Measurements from ENCODE around the gene RCCD1. TPM values are rescaled to one million over a fixed set of nuclear protein-coding genes. Genes with fewer than 3 reads are reported as not detected.

RCCD1 gene
- total and polyA plus RNA-seq, 9 of the 15 experiments (the other 6 are each of a cell fraction or from before 2014, with no cell fraction given), result 11.1 to 51.4 (median 24.7) TPM

- TF ChIP-seq, protein P1, sequence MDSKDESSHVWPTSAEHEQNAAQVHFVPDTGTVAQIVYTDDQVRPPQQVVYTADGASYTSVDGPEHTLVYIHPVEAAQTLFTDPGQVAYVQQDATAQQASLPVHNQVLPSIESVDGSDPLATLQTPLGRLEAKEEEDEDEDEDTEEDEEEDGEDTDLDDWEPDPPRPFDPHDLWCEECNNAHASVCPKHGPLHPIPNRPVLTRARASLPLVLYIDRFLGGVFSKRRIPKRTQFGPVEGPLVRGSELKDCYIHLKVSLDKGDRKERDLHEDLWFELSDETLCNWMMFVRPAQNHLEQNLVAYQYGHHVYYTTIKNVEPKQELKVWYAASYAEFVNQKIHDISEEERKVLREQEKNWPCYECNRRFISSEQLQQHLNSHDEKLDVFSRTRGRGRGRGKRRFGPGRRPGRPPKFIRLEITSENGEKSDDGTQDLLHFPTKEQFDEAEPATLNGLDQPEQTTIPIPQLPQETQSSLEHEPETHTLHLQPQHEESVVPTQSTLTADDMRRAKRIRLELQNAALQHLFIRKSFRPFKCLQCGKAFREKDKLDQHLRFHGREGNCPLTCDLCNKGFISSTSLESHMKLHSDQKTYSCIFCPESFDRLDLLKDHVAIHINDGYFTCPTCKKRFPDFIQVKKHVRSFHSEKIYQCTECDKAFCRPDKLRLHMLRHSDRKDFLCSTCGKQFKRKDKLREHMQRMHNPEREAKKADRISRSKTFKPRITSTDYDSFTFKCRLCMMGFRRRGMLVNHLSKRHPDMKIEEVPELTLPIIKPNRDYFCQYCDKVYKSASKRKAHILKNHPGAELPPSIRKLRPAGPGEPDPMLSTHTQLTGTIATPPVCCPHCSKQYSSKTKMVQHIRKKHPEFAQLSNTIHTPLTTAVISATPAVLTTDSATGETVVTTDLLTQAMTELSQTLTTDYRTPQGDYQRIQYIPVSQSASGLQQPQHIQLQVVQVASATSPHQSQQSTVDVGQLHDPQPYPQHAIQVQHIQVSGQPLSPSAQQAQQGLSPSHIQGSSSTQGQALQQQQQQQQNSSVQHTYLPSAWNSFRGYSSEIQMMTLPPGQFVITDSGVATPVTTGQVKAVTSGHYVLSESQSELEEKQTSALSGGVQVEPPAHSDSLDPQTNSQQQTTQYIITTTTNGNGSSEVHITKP (IDR thresholded peaks at IDR 0.05; ENCODE audit: partially characterized antibody), result no peak
- peak; percentile 69 for TF ChIP-seq TAF1 (IDR thresholded peaks at IDR 0.05; ENCODE audit: control insufficient read depth, extremely low read depth, insufficient read depth, low read length, severe bottlenecking)
- TF ChIP-seq, protein P2, sequence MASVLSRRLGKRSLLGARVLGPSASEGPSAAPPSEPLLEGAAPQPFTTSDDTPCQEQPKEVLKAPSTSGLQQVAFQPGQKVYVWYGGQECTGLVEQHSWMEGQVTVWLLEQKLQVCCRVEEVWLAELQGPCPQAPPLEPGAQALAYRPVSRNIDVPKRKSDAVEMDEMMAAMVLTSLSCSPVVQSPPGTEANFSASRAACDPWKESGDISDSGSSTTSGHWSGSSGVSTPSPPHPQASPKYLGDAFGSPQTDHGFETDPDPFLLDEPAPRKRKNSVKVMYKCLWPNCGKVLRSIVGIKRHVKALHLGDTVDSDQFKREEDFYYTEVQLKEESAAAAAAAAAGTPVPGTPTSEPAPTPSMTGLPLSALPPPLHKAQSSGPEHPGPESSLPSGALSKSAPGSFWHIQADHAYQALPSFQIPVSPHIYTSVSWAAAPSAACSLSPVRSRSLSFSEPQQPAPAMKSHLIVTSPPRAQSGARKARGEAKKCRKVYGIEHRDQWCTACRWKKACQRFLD (CRISPR knock-in tag; IDR thresholded peaks at IDR 0.05), result 0 out of 2 replicates have a peak, but pooled peaks have one; percentile 72
- no peak for TF ChIP-seq STAT5B (CRISPR knock-in tag; IDR thresholded peaks at IDR 0.05)
- TF ChIP-seq PRPF4 (IDR thresholded peaks at IDR 0.05; ENCODE audit: insufficient read depth, low read depth, low read length, poor library complexity, severe bottlenecking), result no peak
- 0 out of 2 replicates have a peak, but pooled peaks have one; percentile 27 for TF ChIP-seq ZNF780A (CRISPR knock-in tag; IDR thresholded peaks at IDR 0.05)
- TF ChIP-seq ZNF586 (CRISPR knock-in tag; conservative IDR thresholded peaks at IDR 0.05), result no peak
- 0 out of 2 replicates have a peak, but pooled peaks have one; percentile 66 for TF ChIP-seq ZNF644 (tag; IDR thresholded peaks at IDR 0.05; ENCODE audit: low read depth)
- TF ChIP-seq ARHGAP35 (IDR thresholded peaks at IDR 0.05; ENCODE audit: partially characterized antibody), result no peak
- TF ChIP-seq PRMT5 (CRISPR knock-in tag; IDR thresholded peaks at IDR 0.05), result no peak
- TF ChIP-seq, protein P3, sequence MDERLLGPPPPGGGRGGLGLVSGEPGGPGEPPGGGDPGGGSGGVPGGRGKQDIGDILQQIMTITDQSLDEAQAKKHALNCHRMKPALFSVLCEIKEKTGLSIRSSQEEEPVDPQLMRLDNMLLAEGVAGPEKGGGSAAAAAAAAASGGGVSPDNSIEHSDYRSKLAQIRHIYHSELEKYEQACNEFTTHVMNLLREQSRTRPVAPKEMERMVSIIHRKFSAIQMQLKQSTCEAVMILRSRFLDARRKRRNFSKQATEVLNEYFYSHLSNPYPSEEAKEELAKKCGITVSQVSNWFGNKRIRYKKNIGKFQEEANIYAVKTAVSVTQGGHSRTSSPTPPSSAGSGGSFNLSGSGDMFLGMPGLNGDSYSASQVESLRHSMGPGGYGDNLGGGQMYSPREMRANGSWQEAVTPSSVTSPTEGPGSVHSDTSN (CRISPR knock-in tag; IDR thresholded peaks at IDR 0.05; ENCODE audit: low read depth), result no peak; the same call in 1 of the 2 replicates
- TF ChIP-seq, protein P3 (tag; conservative IDR thresholded peaks at IDR 0.05; ENCODE audit: low read depth), result no peak
- no peak for TF ChIP-seq RUNX1 (IDR thresholded peaks at IDR 0.05; ENCODE audit: low read depth)
- TF ChIP-seq SAP30 (IDR thresholded peaks at IDR 0.05; ENCODE audit: borderline replicate concordance, insufficient read depth, low read depth, low read length, poor library complexity, severe bottlenecking), result peak; percentile 96
- no peak for TF ChIP-seq SRSF1 (IDR thresholded peaks at IDR 0.05; ENCODE audit: low read depth, low read length)
- peak; percentile 46; the same call in 1 of the 2 replicates for TF ChIP-seq ARID1B (IDR thresholded peaks at IDR 0.05)
- TF ChIP-seq, protein P4, sequence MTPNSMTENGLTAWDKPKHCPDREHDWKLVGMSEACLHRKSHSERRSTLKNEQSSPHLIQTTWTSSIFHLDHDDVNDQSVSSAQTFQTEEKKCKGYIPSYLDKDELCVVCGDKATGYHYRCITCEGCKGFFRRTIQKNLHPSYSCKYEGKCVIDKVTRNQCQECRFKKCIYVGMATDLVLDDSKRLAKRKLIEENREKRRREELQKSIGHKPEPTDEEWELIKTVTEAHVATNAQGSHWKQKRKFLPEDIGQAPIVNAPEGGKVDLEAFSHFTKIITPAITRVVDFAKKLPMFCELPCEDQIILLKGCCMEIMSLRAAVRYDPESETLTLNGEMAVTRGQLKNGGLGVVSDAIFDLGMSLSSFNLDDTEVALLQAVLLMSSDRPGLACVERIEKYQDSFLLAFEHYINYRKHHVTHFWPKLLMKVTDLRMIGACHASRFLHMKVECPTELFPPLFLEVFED (CRISPR knock-in tag; conservative IDR thresholded peaks at IDR 0.05), result no peak
Measured at GRCh38 chr15:90954712-90955623, at the start of gene RCCD1 (continued).

Measured in K562 (cell line).